ENCODE measurements around the gene EDNRB.

The EDNRB gene

DNA sequence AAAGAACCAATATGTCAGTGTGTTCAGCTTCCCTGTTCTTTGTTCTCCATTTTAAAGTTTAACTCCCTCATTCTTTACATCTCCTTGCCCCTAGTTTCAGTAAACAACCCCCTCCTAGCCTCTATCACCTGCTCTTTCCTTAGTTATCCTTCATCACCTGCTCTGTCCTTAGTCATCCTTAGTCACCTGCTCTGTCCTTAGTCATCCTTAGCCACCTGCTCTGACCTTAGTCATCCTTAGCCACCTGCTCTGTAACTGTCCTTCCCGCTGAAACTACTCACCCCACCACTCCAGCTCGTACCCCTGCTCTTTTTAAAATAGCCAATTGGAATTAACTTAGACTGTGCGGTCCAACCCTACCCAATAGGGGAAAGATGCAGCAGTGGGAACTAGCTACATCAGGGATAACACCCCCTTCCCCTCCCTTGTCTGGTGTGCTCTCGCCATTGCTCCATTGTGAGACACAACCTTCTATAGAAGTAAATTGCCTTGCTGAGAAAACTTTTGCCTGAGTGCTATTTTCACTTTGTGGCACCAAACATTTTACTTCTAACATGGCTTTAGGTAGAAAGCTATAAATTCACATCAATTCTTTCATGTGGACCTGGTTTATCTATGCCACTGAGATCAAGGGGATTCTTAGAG lies 16.2 kb downstream of the EDNRB start:
- no peak for DNase-seq
- H2AFZ ChIP-seq (ENCODE audit: low read depth, low read length) = no peak overlapping the region
- peaks cover 15% of the 10 kb centered on the region for H3K9me3 ChIP-seq (ENCODE audit: control insufficient read depth, low read length)
- WGBS = 98% methylated on average over 4 of the region's 4 CpGs
- no peaks in the 10 kb centered on the region for H3K27me3 ChIP-seq (ENCODE audit: control insufficient read depth in 1 of 2, insufficient read depth in 1 of 2, low read length in 2 of 2)
- H3K9ac ChIP-seq (ENCODE audit: low read length) = no peak overlapping the region
- no peak overlapping the region for H3K23ac ChIP-seq (ENCODE audit: low read length in 2 of 2)
- no peak overlapping the region for H2BK5ac ChIP-seq (ENCODE audit: low read depth, low read length, poor library complexity, severe bottlenecking)
- no peaks in the 10 kb centered on the region for H3K4me1 ChIP-seq (ENCODE audit: control insufficient read depth, insufficient read depth, low read depth, low read length)
- no peak overlapping the region for H2BK120ac ChIP-seq (ENCODE audit: low read depth, low read length)
- no peak overlapping the region for H3K4ac ChIP-seq (ENCODE audit: low read depth in 1 of 2, low read length in 2 of 2)
- H4K91ac ChIP-seq (ENCODE audit: low read length) = no peak overlapping the region
- no peak overlapping the region for H3K4me3 ChIP-seq (ENCODE audit: insufficient read depth in 1 of 2, low read depth in 1 of 2, low read length in 2 of 2)
- no peak overlapping the region for H2AK5ac ChIP-seq (ENCODE audit: low read length, severe bottlenecking)
- no peak overlapping the region for H4K8ac ChIP-seq (ENCODE audit: low read length)
- no peaks in the 10 kb centered on the region for H3K79me1 ChIP-seq (replicated peaks; ENCODE audit: low read length, poor library complexity, severe bottlenecking)
- no peak overlapping the region for H3K4me2 ChIP-seq (ENCODE audit: low read length, poor library complexity, severe bottlenecking)
- no peak overlapping the region for H3K27ac ChIP-seq (ENCODE audit: low read length, poor library complexity, severe bottlenecking)
- H2BK15ac ChIP-seq (ENCODE audit: low read depth, poor library complexity, severe bottlenecking) = no peak overlapping the region
- peaks cover 0 to 49% of the 10 kb centered on the region in 2 experiments for H3K36me3 ChIP-seq (ENCODE audit: control insufficient read depth in 1 of 2, insufficient read depth in 2 of 2, low read depth in 1 of 2, low read length in 2 of 2)
- H2BK12ac ChIP-seq (ENCODE audit: low read length in 2 of 2) = no peak overlapping the region
- no peak overlapping the region for H3K14ac ChIP-seq (ENCODE audit: low read length in 2 of 2)
- H3K18ac ChIP-seq (ENCODE audit: low read depth in 1 of 2, low read length in 2 of 2) = no peak overlapping the region

DNA sequence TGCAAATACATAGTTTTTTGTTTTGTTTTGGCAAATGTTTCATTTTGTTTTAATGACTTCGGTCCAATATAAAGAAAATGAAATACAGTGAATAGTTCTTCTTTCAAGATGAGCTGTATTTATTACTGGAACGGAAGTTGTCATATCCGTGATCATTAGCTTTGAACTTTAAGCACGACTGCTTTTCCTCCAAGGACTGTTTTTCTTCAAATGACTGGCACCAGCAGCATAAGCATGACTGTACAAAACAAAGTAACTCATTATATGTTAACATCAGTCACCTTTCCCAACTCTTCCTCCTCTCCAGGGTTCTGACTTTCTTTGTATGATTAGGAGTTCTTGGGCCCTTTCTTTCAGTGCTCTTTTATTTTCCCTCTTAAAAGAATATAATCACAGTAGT lies 20.5 kb downstream of the EDNRB start:
- peak; percentile 59 for DNase-seq
- H3K4ac ChIP-seq (ENCODE audit: low read depth in 1 of 2, low read length in 2 of 2) = no peak overlapping the region
- peak overlapping the region in 1 of 2 experiments; percentile 2 for H3K4me3 ChIP-seq (ENCODE audit: insufficient read depth in 1 of 2, low read depth in 1 of 2, low read length in 2 of 2)
- no peak overlapping the region for H2BK15ac ChIP-seq (ENCODE audit: low read depth, poor library complexity, severe bottlenecking)
- no peak overlapping the region for H3K4me2 ChIP-seq (ENCODE audit: low read length, poor library complexity, severe bottlenecking)
- no peak overlapping the region for H2BK5ac ChIP-seq (ENCODE audit: low read depth, low read length, poor library complexity, severe bottlenecking)
- no peak overlapping the region for H3K18ac ChIP-seq (ENCODE audit: low read depth in 1 of 2, low read length in 2 of 2)
- H3K36me3 ChIP-seq (ENCODE audit: control insufficient read depth in 1 of 2, insufficient read depth in 2 of 2, low read depth in 1 of 2, low read length in 2 of 2) = peaks cover 0 to 37% of the 10 kb centered on the region in 2 experiments
- H3K4me1 ChIP-seq (ENCODE audit: control insufficient read depth, insufficient read depth, low read depth, low read length) = no peaks in the 10 kb centered on the region
- H3K79me1 ChIP-seq (replicated peaks; ENCODE audit: low read length, poor library complexity, severe bottlenecking) = no peaks in the 10 kb centered on the region
- no peaks in the 10 kb centered on the region for H3K27me3 ChIP-seq (ENCODE audit: control insufficient read depth in 1 of 2, insufficient read depth in 1 of 2, low read length in 2 of 2)
- H2AK5ac ChIP-seq (ENCODE audit: low read length, severe bottlenecking) = no peak overlapping the region
- H4K91ac ChIP-seq (ENCODE audit: low read length) = no peak overlapping the region
- H3K9me3 ChIP-seq (ENCODE audit: control insufficient read depth, low read length) = peaks cover 10% of the 10 kb centered on the region
- no peak overlapping the region for H3K23ac ChIP-seq (ENCODE audit: low read length in 2 of 2)
- no peak overlapping the region for H3K14ac ChIP-seq (ENCODE audit: low read length in 2 of 2)
- no peak overlapping the region for H3K27ac ChIP-seq (ENCODE audit: low read length, poor library complexity, severe bottlenecking)
- peak overlapping the region; percentile 80 for H3K9ac ChIP-seq (ENCODE audit: low read length)
- no peak overlapping the region for H2BK12ac ChIP-seq (ENCODE audit: low read length in 2 of 2)
- no peak overlapping the region for H2AFZ ChIP-seq (ENCODE audit: low read depth, low read length)
- H2BK120ac ChIP-seq (ENCODE audit: low read depth, low read length) = no peak overlapping the region
- 33% methylated on average over 4 of the region's 4 CpGs for WGBS
- no peak overlapping the region for H4K8ac ChIP-seq (ENCODE audit: low read length)

DNA sequence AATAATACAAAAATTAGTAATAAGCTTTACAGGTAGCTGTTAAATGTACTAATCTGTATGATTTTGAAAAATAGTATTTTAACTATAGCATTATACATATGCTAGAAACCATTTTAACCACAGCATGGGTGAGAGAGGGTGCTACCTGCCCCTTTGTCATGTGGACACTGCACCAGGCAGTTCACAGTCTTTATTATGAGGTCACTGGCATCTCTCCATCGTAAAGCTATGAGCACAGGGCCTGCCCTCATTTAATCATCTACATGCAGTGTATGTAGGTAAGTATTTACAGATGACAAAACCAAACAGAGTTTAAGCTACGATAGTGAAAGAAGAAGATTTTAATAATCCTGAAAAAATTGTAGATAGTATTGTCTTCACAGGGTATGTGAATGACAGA lies 21.7 kb downstream of the EDNRB start:
- H2BK12ac ChIP-seq (ENCODE audit: low read length in 2 of 2) = peak overlapping the region in 1 of 2 experiments; percentile 28
- no peak overlapping the region for H3K14ac ChIP-seq (ENCODE audit: low read length in 2 of 2)
- DNase-seq = no peak
- no peak overlapping the region for H3K4me2 ChIP-seq (ENCODE audit: low read length, poor library complexity, severe bottlenecking)
- H3K27me3 ChIP-seq (ENCODE audit: control insufficient read depth in 1 of 2, insufficient read depth in 1 of 2, low read length in 2 of 2) = no peaks in the 10 kb centered on the region
- no peak overlapping the region for H3K18ac ChIP-seq (ENCODE audit: low read depth in 1 of 2, low read length in 2 of 2)
- H2BK120ac ChIP-seq (ENCODE audit: low read depth, low read length) = no peak overlapping the region
- H2AFZ ChIP-seq (ENCODE audit: low read depth, low read length) = no peak overlapping the region
- H2BK15ac ChIP-seq (ENCODE audit: low read depth, poor library complexity, severe bottlenecking) = no peak overlapping the region
- H3K27ac ChIP-seq (ENCODE audit: low read length, poor library complexity, severe bottlenecking) = no peak overlapping the region
- WGBS = 100% methylated on average over 1 of the region's 2 CpGs
- no peaks in the 10 kb centered on the region for H3K9me3 ChIP-seq (ENCODE audit: control insufficient read depth, low read length)
- no peaks in the 10 kb centered on the region for H3K79me1 ChIP-seq (replicated peaks; ENCODE audit: low read length, poor library complexity, severe bottlenecking)
- no peak overlapping the region for H4K8ac ChIP-seq (ENCODE audit: low read length)
- H3K9ac ChIP-seq (ENCODE audit: low read length) = peak overlapping the region; percentile 80
- H3K23ac ChIP-seq (ENCODE audit: low read length in 2 of 2) = no peak overlapping the region
- no peaks in the 10 kb centered on the region for H3K4me1 ChIP-seq (ENCODE audit: control insufficient read depth, insufficient read depth, low read depth, low read length)
- H3K36me3 ChIP-seq (ENCODE audit: control insufficient read depth in 1 of 2, insufficient read depth in 2 of 2, low read depth in 1 of 2, low read length in 2 of 2) = peaks cover 0 to 26% of the 10 kb centered on the region in 2 experiments
- H3K4me3 ChIP-seq (ENCODE audit: insufficient read depth in 1 of 2, low read depth in 1 of 2, low read length in 2 of 2) = peak overlapping the region in 1 of 2 experiments; percentile 47
- no peak overlapping the region for H3K4ac ChIP-seq (ENCODE audit: low read depth in 1 of 2, low read length in 2 of 2)
- no peak overlapping the region for H2BK5ac ChIP-seq (ENCODE audit: low read depth, low read length, poor library complexity, severe bottlenecking)
- no peak overlapping the region for H4K91ac ChIP-seq (ENCODE audit: low read length)
- no peak overlapping the region for H2AK5ac ChIP-seq (ENCODE audit: low read length, severe bottlenecking)

DNA sequence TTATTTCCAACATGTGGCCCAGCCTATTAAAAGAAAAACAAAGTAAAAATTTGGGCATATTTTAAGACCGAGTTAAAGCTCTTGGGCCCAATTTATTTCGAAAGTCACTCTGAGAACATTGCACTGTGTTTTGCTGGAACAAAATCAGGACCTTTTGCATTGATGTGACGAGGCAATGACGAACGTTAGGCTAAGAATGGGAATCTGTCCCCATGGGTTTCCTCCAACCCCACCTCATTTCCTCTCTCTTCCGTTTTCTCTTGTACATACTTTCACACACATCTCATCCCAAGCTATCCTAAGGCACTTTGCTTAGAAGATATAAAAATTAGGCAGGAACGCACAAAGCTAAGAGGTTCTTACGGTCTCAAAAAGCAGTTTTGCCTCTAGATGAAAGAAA lies 22.1 kb downstream of the EDNRB start:
- no peak overlapping the region for H2BK12ac ChIP-seq (ENCODE audit: low read length in 2 of 2)

More for the DNA sequence above, 22.1 kb downstream of the EDNRB start:
- no peak overlapping the region for H2BK15ac ChIP-seq (ENCODE audit: low read depth, poor library complexity, severe bottlenecking)
- H2AK5ac ChIP-seq (ENCODE audit: low read length, severe bottlenecking) = no peak overlapping the region
- H3K36me3 ChIP-seq (ENCODE audit: control insufficient read depth in 1 of 2, insufficient read depth in 2 of 2, low read depth in 1 of 2, low read length in 2 of 2) = peaks cover 0 to 22% of the 10 kb centered on the region in 2 experiments
- H2BK120ac ChIP-seq (ENCODE audit: low read depth, low read length) = peak overlapping the region; percentile 19
- no peak overlapping the region for H2AFZ ChIP-seq (ENCODE audit: low read depth, low read length)
- H4K91ac ChIP-seq (ENCODE audit: low read length) = no peak overlapping the region
- no peaks in the 10 kb centered on the region for H3K27me3 ChIP-seq (ENCODE audit: control insufficient read depth in 1 of 2, insufficient read depth in 1 of 2, low read length in 2 of 2)
- H3K23ac ChIP-seq (ENCODE audit: low read length in 2 of 2) = no peak overlapping the region
- no peaks in the 10 kb centered on the region for H3K4me1 ChIP-seq (ENCODE audit: control insufficient read depth, insufficient read depth, low read depth, low read length)
- 68% methylated on average over 7 of the region's 8 CpGs for WGBS
- no peaks in the 10 kb centered on the region for H3K79me1 ChIP-seq (replicated peaks; ENCODE audit: low read length, poor library complexity, severe bottlenecking)
- no peak overlapping the region for H3K4ac ChIP-seq (ENCODE audit: low read depth in 1 of 2, low read length in 2 of 2)
- H3K4me2 ChIP-seq (ENCODE audit: low read length, poor library complexity, severe bottlenecking) = no peak overlapping the region
- DNase-seq = peak; percentile 38
- H3K18ac ChIP-seq (ENCODE audit: low read depth in 1 of 2, low read length in 2 of 2) = no peak overlapping the region
- no peak overlapping the region for H4K8ac ChIP-seq (ENCODE audit: low read length)
- no peak overlapping the region for H2BK5ac ChIP-seq (ENCODE audit: low read depth, low read length, poor library complexity, severe bottlenecking)
- peak overlapping the region in 1 of 2 experiments; percentile 47 for H3K4me3 ChIP-seq (ENCODE audit: insufficient read depth in 1 of 2, low read depth in 1 of 2, low read length in 2 of 2)
- no peaks in the 10 kb centered on the region for H3K9me3 ChIP-seq (ENCODE audit: control insufficient read depth, low read length)
- peak overlapping the region; percentile 80 for H3K9ac ChIP-seq (ENCODE audit: low read length)
- H3K14ac ChIP-seq (ENCODE audit: low read length in 2 of 2) = no peak overlapping the region
- no peak overlapping the region for H3K27ac ChIP-seq (ENCODE audit: low read length, poor library complexity, severe bottlenecking)

Measured in mesenchymal stem cell (in vitro differentiated cells and primary cell).